Esophagus mucosa (tissue), 1 donor: Measurements from ENCODE around the gene HOGA1. TPM values are rescaled to one million over a fixed set of nuclear protein-coding genes. Genes with fewer than 3 reads are reported as not detected.

Experiments
- ATAC-seq: fragments of 200-7000 bp; cut with Tn5 transposase; one replicate; pipeline ENCODE4 v1.9.1; 2020
- total RNA-seq: library from RNA; stranded (reverse); gene quantifications from one replicate; pipeline ENCODE4 v1.2.4, GENCODE V29; 2023
- donor health status: DM: yes; HTN: yes; CAD: no.

The HOGA1 gene
- total RNA-seq, 1 donor from 2014 or later: 1.7 TPM

DNA sequence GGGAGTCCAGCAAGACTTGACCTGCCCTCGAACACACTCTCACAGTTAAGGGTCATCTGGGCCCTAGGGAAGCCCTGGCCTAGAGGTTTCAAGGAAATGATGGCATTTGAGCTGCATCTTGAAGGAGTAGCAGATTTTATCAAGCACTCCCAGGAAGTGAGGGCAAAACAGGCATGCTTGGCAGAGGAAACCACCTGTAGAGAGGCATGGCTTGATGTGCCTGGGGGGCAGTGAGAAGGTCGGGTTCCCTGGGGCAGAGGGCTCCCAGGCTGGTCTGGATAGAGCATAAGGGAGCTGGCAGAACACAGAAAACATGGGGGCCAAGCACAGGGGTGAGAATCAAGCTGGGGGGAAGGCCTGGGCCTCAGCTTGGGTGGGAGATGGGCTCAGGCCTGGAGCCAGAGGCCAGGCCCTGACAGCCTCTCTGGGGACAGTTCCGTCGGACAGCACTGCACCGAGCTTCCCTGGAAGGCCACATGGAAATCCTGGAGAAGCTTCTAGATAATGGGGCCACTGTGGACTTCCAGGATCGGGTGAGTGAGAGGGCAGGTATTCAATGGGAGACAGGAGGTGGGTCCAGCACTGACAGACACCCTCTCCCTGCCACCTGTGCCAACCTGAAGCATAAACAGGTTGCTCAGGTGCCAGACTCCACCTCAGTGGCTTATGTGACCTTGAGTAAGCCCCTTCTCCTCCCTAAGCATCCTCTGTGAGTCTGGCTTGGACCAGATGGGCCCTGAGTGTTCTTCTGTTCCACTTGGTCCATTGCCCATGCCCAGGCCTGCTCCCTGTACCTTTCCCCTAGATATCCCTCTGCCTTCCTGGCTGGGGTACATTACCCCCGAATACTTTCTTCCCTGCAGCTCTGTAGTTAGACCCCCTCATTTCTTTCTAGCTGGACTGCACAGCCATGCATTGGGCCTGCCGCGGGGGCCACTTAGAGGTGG lies 3.5 kb upstream of the HOGA1 start:
- ATAC-seq: no peak

DNA sequence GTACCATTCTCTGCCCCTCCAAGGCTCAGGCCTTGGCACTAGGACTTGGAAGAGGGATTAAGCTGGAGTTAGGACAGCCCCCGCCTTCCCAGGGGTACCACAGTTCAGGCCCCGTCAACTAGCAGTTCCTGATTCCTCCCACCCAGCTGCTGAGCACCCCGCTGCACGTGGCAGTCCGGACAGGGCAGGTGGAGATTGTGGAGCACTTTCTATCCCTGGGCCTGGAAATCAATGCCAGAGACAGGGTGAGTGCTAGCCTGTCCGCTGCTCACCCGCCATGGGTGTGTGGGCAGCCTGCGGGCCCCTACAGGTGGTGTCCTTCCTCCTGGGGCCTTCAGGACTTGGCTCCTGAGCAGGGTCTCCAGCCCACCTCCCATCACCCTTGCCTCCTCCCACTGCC lies 2.0 kb upstream of the HOGA1 start:
- no peak for ATAC-seq

DNA sequence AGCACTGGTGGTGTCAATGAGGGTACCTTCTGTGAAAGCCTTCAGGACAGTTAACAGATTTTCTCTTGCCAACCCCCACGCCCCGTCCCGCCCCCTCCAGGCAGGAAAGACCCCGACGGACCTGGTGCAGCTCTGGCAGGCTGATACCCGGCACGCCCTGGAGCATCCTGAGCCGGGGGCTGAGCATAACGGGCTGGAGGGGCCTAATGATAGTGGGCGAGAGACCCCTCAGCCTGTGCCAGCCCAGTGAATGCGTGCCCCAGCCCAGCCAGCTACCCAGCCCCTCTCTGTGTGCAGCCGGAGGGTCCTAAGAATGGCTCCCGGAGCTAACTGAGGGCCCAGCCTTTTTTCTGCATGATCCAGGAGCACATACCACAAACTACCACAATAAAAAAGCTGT lies 713 bp upstream of the HOGA1 start:
- no peak for ATAC-seq

DNA sequence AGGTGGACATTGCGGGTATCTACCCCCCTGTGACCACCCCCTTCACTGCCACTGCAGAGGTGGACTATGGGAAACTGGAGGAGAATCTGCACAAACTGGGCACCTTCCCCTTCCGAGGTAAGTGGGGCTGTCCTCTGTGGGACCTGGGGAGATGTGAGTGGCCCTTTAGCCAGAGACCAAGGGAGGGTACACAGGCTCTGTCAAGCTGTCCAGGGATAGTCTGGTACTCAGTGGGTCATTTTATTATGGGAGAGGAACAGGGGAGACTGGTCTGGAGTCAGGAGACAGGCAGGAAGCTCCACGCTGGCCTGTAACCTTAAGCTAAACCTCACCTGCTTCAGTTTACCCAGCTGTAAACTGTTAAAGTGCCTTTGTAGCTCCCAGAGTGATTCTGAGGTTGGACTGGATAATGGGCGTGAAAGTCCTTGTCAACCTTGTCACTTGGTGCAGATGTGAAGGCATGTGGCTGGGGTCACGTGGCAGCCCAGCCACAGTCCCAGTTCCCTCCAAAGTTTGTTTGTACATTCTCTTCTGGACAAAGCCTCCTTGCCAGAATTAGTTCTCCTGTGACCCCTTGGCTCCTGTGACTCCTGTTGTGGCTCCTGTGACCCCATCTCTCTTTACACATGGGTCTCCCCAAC lies 729 bp downstream of the HOGA1 start:
- no peak for ATAC-seq

DNA sequence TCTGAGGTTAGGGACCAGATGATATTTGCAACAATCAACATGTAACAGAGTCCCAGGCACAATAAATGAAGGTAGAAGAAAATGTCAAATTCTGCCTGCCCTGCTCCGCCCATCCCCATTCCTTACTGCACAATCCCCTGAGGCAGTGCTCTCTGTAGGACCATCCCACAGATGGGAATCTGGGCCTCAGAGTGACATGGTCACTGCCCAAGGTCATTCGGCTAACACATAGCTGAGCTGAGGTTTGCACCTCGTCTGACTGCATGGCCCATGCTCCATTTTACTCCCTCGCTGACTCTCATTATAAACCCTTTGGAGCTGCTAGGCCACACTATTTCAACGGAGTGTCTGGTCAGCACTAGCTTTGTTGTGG lies 1.2 kb downstream of the HOGA1 start:
- no peak for ATAC-seq

DNA sequence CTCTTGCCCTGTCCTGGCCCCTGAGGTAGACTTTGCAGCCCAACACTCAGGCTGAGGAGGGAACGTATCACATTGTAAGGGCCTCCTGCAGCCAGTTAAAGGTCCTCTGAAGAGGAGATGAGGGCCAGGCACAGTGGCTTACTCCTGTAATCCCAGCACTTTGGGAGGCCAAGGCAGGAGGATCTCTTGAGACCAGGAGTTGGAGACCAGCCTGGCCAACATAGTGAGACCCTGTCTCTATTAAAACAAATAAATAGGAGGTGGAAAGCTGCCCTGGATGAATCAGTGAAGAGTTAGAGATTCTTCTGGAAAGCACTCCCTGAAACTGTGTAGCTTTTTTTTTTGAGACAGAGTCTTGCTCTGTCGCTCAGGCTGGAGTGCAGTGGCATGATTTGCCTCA lies 3.0 kb downstream of the HOGA1 start:
- ATAC-seq: no peak

DNA sequence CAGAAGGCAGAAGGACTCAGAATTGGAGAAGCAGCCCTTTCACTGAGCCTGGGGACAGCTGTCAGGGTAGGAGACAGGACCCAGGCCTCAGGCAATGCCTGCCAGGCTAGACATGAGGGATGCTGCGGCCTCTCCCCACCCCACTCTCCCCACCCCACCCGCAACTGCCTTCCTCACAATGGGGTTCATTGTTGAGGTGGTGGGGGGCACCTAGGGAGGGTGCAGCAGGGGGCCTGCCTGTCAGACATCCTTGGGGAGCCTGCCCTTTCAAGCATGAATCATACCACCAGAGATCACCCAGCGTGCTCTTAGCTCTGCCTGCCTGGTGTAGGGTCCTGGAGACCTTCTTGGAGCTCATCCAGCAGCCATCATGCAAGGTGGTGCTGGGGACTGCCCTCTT lies 5.3 kb downstream of the HOGA1 start, which contains the start of gene C10orf62:
Gene C10orf62 (plus strand): TSS at position 243 of the 400 bp plus-strand sequence. CDS start 177 bp downstream, outside the sequence.
- peak; percentile 13 for ATAC-seq

DNA sequence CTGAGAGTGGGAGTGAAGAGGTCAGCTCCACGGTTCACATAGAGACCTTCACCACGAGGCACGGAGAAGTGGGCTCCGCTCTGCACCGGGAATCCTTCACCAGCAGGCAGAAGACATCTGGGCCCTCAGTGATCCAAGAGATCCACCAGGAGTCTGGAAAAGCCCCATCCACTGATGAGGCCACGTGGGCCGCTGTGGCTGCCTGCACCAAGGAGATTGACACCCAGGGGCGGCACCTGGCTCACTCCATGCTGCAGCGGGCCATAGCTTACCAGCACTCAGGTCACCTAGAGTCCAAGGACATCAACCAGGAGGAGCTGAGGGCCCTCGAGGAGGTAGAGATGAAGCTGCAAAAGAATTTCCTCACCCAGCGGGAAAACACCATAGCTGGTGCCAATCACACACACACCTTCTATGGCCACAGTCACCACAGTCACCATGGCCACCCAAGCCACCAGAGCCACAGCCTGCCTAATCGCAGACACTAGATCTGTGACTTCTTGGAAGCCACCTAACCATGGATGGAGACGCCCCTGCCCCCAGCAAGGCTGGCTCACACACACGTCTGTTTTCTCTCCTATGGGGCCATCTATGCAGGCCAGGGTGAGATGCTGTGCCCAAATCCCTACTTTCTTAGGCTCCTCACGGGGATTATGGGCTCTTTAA lies 6.0 kb downstream of the HOGA1 start:
- no peak for ATAC-seq

DNA sequence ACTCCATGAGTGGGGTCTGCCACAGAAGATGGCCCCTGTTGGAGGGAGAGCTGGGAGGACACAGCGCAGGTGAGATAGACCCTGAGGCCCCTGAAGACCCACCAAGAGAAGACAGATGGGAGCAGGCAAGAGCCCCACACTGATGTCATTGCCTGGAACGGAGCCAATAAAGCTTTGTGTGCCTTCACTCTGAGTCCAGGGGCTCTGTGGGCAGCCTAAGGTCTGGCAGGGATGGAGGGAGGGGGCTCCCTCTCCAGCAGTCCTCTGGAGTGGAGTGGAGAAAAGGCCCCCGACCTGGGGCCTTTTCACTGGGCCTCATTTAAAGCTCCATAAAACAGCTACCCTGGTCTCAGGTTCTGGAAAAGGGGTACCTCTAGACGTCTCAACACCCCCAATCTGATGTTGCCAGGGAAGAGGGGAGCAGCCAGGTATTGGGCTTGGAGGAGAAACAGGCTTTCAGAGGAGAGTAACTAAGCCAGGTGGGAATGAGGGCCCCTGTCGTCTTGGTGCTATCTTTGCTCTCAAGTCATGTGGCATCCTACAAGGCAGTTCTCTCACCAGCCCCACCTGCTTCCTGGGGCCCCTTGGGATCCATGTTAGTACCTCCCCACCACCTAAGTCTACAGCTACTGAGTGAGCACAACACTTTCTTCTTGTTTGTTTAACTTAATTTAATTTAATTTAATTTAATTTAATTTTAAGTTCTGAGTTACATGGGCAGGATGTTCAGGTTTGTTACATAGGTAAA lies 6.7 kb downstream of the HOGA1 start:
- ATAC-seq: no peak

DNA sequence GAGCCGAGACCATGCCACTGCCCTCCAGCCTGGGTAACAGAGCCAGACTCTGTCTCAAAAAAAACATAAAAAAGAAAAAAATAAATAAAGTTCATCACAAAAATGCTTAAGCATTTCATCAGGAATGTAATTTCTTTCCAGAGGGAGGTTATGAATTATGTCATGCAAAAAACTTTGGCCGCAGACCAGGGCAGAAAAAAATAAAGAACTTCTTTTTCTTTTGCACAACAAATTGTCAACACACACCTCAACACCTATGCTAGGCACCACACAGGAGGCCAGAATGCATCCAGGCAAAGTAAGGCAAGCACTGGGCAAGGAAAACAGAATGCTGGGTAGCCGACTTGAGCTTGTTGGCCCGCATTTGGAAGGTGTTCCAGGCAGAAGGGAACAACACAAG lies 9.2 kb downstream of the HOGA1 start:
- no peak for ATAC-seq

DNA sequence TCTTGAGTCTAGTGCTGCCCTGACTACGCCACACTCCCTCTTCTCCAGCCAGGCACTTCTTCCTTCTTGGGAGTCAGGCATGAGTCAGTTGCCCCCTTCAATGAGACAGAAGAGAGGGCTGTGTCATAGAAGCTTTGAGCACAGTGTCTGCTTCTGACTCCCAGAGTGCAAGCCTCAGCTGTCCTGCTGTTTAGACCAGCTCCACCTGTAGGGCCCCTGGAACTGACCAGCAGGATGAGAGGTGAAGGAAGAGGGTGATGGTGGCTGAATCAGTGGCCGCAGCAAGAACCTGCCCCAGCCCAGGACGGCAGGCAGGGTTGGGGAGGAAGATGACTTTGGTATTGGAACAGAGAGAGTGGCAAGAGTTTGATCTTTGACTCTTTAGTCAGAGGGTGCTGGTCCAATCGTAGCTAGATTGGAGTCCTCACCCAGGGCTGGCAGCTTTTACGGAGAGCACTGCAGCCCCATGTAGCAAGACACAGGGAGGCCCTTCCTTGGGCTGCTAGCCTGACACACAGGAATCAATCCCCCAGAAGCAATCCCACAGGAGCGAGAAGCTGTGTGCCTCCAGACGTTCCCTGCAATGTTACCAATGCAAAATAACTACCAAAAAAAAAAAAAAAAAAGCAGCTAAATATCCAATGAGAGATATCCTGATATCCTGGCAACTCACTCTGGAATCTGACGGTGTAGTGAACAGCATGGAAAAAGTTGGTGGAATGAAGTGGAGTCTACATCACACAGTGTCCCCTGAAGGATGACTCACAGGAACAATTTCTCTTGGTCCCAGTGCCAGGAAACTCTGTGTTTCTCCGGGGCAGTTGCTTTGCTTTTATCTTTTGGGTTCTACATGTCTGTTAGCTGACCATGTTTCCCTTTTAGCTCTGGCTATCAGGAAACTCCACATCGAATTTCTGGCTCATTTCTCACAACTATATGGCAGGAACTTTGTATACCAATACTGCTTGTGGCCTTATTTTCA lies 12.2 kb downstream of the HOGA1 start:
- ATAC-seq: peak; percentile 62

DNA sequence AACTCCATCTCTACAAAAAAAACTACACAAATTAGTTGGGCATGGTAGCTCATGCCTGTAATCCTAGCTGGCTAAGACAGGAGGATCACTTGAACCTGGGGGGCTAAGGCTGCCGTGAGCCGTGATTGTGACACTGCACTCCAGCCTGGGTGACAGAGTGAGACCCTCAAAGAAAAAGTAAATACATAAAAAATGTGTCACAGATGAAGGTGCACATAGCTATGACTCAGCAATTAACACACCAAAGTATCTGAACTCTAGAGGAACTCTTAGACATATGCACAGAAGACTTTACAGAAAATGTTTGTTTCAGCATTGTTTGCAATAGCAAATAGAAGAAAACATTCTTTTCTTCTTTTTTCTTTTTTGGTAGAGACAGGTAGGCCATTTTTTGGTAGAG lies 13.6 kb downstream of the HOGA1 start:
- no peak for ATAC-seq

DNA sequence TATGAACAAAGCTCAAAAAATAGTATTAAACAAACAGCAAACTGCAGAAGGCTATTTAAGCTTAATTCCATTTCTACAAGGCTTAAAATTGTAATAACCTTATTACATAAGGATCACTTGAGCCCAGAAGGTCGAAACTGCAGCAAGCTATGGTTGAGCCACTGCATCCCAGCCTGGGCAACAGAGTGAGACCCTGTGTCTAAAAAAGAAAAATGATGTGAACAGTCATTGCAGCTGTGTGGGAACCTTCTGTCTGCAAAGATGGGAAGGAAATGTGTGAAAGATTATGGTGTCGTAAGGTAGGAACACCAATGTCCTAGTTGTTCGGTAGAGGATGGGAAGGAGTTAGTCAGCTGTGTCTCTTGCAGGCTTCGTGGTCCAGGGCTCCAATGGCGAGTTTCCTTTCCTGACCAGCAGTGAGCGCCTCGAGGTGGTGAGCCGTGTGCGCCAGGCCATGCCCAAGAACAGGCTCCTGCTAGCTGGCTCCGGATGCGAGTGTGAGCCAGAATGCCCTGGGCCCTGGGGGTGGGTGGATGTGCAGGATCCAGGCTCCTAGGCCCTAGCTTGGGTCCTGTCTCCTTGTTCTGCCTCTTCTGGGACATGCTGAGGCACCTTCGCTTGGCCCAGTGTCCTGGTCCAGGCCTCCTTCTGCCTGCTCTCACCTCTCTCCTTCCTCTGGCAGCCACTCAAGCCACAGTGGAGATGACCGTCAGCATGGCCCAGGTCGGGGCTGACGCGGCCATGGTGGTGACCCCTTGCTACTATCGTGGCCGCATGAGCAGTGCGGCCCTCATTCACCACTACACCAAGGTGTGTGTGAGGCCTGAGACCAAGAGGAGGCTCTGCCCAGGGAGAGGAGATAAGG lies 14.4 kb downstream of the HOGA1 start:
- no peak for ATAC-seq

DNA sequence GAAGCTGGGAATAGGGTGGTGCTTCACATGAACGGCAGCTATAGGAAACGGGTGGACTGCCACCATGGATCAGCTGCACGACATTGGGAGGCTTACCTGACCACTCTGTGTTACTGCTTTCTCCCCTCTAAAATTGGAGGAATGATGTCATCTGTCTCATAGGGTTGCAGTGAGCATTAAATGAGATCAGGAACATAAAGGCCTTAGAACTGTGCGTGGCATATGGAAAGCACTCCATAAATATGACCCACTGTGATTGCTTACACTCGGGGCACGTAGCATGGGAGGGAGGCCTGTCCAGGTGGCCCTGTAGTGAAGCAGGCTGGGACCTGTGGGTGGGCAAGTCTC lies 15.1 kb downstream of the HOGA1 start:
- no peak for ATAC-seq

DNA sequence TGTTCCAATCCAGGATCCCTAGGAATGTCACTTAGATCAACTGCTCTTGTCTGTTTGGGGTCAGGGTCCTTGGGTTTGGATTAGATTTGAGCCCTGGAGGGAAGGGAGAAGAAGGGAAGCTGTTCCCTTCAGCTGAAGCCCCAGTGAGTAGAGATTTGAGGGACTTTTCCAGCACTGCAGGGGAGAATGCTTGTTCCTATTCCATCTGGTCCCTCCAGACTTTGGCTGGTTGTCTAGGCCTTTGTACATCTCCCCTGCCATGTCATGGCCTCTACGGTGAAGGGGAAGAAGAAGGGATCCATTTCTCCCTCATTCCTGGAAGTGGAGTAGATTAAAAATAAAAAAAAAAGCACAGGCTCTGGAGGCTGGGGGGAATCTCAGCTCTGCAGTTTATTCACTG lies 16.4 kb downstream of the HOGA1 start:
- no peak for ATAC-seq

DNA sequence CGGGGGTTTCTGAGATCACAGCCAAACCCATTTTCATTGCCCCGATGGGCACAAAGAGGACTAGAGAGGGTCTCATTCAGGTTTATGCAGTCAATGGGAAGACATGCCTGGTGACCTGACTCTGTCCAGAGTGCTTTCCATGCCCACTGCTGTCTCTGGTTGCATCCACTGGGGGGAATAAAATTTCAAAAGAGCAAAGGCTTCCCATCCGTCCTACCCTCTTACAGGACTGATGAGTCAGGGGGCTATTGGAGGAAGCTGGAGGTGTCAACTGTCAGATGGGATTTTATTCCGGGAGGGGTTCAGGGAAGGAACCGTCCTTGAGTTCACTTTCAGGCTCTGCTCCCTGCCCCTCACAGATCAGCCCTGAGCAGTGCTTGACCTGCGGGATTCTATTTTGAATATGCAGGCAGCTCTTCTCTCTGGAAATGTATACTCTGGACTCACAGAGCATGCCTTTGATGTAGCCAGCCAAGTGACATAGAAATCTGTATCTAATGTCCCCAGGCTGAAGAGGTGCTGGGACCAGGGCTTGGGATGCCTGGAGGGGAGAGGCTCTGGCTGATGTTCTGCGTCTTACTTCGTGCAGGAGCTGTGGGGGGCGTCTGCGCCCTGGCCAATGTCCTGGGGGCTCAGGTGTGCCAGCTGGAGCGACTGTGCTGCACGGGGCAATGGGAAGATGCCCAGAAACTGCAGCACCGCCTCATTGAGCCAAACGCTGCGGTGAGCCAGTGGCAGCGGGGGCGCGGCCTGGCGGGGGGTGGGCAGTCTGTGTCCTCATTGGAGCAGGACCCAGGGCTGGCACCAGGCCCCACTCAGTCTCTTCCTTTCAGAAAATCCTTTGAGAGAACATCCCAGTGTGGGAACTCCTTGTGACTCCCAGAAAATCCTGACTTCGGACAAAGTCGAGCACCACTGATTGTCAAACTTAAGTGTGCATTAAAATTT lies 17.4 kb downstream of the HOGA1 start:
- ATAC-seq: no peak

DNA sequence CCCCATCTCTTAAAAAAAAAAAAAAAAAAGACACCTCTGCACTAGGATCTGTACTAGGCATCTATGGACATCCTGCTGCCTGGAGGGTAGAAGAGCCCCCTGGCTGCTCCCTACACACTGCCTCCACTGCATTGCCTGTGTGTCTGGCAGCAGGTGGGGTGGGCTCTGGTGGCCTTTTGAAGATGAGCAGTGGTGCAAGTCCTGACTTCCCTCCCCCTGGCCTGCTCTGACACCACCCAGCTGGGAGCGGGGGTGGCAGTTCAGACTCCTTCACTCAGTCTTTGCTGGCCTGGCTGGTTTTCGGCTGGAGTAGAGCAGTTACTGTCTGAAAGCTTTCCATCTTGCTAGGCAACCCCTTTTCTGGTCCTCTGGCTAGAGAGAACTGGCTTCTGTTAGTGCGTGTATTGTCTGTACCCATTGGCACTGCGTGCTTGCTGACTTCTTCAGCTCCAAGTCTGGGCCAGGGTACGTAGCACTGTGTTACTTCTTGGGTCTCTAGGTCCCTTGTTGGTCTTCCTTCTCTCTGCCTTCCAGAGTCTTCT lies 23.0 kb downstream of the HOGA1 start:
- no peak for ATAC-seq

DNA sequence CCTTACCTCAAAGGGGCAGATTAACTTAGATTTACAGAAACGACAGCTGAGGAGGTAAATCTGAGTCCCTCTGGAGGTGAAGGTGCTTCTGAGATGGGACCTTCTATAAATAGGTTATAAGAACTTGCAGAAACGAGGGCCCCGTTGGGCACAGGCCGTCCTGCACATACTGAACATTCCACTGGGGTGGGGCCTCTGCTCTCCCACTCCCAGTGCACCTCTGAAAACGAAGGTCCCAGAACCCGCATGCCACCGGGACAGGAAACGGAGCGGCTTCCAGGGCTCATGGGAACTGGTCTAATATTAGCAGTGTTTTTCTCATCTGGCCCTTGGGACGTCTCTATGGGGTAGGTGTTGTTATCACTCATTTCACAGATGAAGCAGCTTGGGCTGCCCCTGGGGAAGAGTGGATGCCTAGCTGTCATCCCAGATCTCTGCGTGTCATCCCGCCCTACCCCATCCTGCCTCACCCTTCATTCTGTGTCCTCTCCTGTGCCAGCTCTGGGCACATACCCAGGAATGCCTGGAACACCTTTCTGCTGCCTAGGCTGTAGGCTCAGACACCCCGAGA lies 24.9 kb downstream of the HOGA1 start:
- ATAC-seq: no peak

DNA sequence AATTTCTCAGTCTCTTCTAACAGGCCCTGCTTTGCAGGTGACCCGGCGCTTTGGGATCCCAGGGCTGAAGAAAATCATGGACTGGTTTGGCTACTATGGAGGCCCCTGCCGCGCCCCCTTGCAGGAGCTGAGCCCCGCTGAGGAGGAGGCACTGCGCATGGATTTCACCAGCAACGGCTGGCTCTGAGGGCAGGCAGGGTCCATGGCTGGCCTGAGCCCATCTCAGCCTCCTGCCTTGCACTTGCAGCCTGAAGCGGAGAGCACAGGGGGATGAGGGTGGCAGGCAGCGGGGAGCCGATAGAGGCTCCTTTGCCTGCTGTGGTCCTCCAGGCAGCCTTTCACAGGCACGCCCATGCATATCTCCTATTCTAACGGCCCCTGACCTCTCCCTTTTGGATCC lies 27.3 kb downstream of the HOGA1 start:
- no peak for ATAC-seq
